KMS-11 (cell line): ENCODE results near the gene ERVV-1.

Experiments used
- H2AFZ ChIP-seq: fragments of 200-600 bp; sonication (generic); 2 replicates; pipeline ENCODE4 v1.6.1; 2016; ENCODE audit warnings: antibody characterized with exemption, mixed run types, low read depth
- H3K27ac ChIP-seq: fragments of 200-600 bp; sonication (generic); 2 replicates; pipeline ENCODE4 v1.6.1; 2016; ENCODE audit warnings: mild to moderate bottlenecking, mixed run types
- H3K27me3 ChIP-seq: fragments of 200-600 bp; sonication (generic); 2 replicates; pipeline ENCODE4 v1.6.1; 2017; ENCODE audit warnings: mild to moderate bottlenecking, low read depth, mixed run types, moderate library complexity; ENCODE audit not compliant: insufficient read depth
- H3K36me3 ChIP-seq: fragments of 200-600 bp; sonication (generic); 2 replicates; pipeline ENCODE4 v1.6.1; 2017; ENCODE audit warnings: mild to moderate bottlenecking, mixed run types; ENCODE audit not compliant: insufficient read depth
- H3K4me1 ChIP-seq: fragments of 200-600 bp; sonication (generic); 2 replicates; pipeline ENCODE4 v1.6.1; 2016; ENCODE audit warnings: mild to moderate bottlenecking, low read depth, mixed run types; ENCODE audit not compliant: poor library complexity, severe bottlenecking
- H3K4me2 ChIP-seq: fragments of 200-600 bp; sonication (generic); 2 replicates; pipeline ENCODE4 v1.7.0; 2016; ENCODE audit warnings: mild to moderate bottlenecking, mixed run types
- H3K4me3 ChIP-seq: fragments of 200-600 bp; sonication (generic); IDR thresholded peaks from 2 replicates; pipeline ENCODE4 v1.6.1; 2017; ENCODE audit warnings: low read depth, low read length, mixed read lengths; ENCODE audit not compliant: insufficient read depth
- H3K79me2 ChIP-seq: fragments of 200-600 bp; sonication (generic); 2 replicates; pipeline ENCODE4 v1.6.1; 2016; ENCODE audit warnings: low read depth, mixed run types; ENCODE audit not compliant: insufficient read depth
- H3K9ac ChIP-seq: fragments of 200-600 bp; sonication (generic); 2 replicates; pipeline ENCODE4 v1.6.1; 2016; ENCODE audit warnings: mild to moderate bottlenecking, mixed run types
- H4K20me1 ChIP-seq: fragments of 200-600 bp; sonication (generic); 2 replicates; pipeline ENCODE4 v1.6.1; 2016; ENCODE audit warnings: mild to moderate bottlenecking, mixed run types; ENCODE audit not compliant: insufficient read depth
- TF ChIP-seq, protein P1 (sequence below): fragments of 200-600 bp; sonication (generic); conservative IDR thresholded peaks from 2 replicates; pipeline ENCODE4 v1.6.1; 2017; ENCODE audit warnings: low read depth, mild to moderate bottlenecking, antibody characterized with exemption, low read length, moderate library complexity, mixed read lengths

ERVV-1 gene

DNA sequence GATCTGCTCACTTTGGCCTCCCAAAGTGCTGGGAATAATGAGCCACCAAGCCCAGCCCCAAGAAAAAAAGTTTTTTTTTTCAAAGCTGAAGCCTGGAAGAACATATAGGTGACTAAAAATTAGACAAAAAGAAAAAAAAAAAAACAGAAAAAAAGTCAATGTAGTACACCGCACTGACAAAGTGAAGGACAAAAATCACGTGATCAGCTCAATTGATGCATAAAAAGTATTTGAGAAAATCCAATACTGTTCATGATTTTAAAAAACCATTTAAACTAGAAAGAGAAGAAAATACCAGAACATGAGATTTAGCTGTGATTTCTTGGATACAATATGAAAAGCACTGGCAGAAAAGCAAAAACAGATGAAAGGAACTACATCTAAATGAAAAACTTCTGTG lies 20.3 kb downstream of the ERVV-1 start:
- H3K9ac ChIP-seq = no peak overlapping the region
- H3K36me3 ChIP-seq = no peaks in the 10 kb centered on the region
- H3K4me3 ChIP-seq = no peak overlapping the region
- no peaks in the 10 kb centered on the region for H3K79me2 ChIP-seq
- H3K27ac ChIP-seq = no peak overlapping the region
- H3K4me2 ChIP-seq = no peak overlapping the region
- H2AFZ ChIP-seq = no peak overlapping the region
- no peaks in the 10 kb centered on the region for H3K27me3 ChIP-seq
- TF ChIP-seq, protein P1, sequence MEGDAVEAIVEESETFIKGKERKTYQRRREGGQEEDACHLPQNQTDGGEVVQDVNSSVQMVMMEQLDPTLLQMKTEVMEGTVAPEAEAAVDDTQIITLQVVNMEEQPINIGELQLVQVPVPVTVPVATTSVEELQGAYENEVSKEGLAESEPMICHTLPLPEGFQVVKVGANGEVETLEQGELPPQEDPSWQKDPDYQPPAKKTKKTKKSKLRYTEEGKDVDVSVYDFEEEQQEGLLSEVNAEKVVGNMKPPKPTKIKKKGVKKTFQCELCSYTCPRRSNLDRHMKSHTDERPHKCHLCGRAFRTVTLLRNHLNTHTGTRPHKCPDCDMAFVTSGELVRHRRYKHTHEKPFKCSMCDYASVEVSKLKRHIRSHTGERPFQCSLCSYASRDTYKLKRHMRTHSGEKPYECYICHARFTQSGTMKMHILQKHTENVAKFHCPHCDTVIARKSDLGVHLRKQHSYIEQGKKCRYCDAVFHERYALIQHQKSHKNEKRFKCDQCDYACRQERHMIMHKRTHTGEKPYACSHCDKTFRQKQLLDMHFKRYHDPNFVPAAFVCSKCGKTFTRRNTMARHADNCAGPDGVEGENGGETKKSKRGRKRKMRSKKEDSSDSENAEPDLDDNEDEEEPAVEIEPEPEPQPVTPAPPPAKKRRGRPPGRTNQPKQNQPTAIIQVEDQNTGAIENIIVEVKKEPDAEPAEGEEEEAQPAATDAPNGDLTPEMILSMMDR = no peak
- no peaks in the 10 kb centered on the region for H4K20me1 ChIP-seq
- H3K4me1 ChIP-seq = no peaks in the 10 kb centered on the region

DNA sequence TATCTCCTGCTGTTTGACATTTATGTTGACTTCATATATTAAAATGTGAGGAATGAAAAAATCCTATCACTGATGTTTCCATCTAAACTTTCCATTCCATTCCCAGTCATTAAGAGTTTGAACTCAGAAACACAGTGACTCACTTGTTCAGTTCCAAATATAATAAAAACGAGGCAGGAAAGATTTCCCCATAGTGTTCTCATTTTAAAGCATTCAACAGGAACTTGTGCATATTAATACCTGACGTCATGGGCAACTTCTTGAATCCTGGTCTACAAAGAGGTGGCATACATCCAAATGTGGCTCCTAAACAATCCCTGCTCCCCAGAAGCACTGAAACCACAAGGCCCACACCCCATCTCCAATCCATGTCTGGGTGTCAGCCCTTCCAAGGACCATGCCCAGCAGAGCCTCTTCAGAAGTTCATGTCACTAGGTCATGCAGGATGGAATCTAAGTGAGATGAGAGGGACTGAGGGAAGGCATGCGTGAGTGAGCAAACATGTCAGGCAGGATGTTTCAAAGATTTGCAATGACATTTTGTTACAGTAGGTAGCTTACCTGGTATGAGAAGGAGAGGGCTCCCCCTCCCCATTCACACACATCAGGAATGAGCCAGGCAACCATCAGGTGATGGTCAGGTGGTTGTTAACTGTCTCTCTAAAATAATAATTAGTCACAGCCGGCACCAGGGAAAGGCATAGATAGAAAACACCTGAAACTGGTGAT lies 21.4 kb downstream of the ERVV-1 start:
- H3K79me2 ChIP-seq = no peaks in the 10 kb centered on the region
- H3K4me3 ChIP-seq = no peak overlapping the region
- TF ChIP-seq, protein P1 = no peak
- H2AFZ ChIP-seq = no peak overlapping the region
- no peak overlapping the region for H3K27ac ChIP-seq
- H3K27me3 ChIP-seq = no peaks in the 10 kb centered on the region
- H3K9ac ChIP-seq = no peak overlapping the region
- no peaks in the 10 kb centered on the region for H3K4me1 ChIP-seq
- no peaks in the 10 kb centered on the region for H3K36me3 ChIP-seq
- no peaks in the 10 kb centered on the region for H4K20me1 ChIP-seq
- H3K4me2 ChIP-seq = no peak overlapping the region

DNA sequence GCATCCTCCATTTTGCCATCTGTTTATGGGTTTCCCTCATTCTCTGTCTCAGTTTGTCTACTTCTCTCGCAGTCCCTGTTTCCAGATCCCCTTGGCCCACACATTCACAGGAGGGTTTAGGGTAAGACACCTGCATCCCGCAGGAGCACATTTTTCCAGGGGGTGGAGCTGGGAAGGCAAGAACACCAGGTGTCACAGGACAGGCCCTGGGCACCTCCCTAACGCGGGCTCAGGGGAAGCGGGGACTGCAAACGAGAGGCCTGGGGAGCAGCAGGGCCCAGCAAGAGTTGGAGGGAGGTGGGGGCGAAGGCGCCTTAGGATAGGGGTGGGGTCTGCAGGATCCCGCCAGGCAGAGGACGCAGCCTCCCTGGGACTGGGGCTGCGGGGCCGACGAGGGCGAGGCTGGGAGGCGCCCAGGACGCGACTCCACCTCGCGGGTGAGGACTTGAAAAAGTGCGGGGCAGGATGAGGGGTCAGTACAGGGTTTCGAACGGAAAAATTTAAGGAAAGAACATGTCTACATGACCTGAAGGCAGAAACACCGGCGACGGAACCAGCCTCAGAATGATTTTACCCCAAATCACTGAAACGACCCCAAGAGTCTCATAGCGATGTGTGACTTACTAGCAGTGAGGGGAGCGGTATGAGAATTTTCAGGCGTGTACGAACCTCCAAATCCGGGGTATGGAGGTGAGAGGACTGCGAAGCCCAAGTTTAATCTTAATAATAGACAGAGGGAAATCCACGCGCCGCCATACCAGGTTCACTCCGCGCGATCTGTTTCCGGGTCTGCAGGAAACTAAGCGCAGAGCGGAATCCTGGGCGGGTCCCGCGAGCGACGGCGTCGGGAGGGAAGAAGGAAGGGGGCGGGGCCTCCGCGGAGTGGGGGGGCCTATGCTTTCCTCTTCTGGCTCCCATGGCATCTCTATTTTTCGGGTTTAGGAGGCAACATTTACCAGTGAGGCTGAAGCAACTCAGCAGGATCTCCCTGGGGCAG lies 23.7 kb downstream of the ERVV-1 start:
- H3K27ac ChIP-seq = no peak overlapping the region
- H3K4me2 ChIP-seq = no peak overlapping the region
- TF ChIP-seq, protein P1 = no peak
- no peaks in the 10 kb centered on the region for H4K20me1 ChIP-seq
- no peaks in the 10 kb centered on the region for H3K36me3 ChIP-seq
- no peak overlapping the region for H3K4me3 ChIP-seq
- no peaks in the 10 kb centered on the region for H3K27me3 ChIP-seq
- H2AFZ ChIP-seq = no peak overlapping the region
- no peaks in the 10 kb centered on the region for H3K79me2 ChIP-seq
- no peaks in the 10 kb centered on the region for H3K4me1 ChIP-seq
- H3K9ac ChIP-seq = no peak overlapping the region

DNA sequence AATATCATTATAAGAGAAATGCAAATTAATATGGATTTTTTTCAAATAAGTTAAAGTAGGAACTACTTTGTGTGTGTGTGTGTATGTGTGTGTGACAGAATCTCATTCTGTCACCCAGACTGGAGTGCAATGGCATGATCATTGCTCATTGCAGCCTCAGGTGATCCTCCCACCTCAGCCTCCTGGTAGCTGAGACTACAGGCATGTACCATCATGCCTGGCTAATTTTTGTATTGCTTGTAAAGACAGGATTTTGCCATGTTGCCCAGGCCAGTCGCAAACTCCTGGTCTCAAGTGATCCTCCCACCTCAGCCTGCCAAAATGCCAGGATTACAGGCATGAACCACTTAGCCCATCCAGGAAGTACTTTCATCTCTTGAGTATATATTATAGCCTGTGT lies 27.6 kb downstream of the ERVV-1 start:
- TF ChIP-seq, protein P1 = no peak
- Histone ChIP-seq H3K79me2 (no peaks in the 10 kb centered on the region), H3K4me3 (no peak overlapping the region), H3K27ac (no peak overlapping the region), H3K27me3 (no peaks in the 10 kb centered on the region), H3K9ac (no peak overlapping the region), H4K20me1 (no peaks in the 10 kb centered on the region), H2AFZ (no peak overlapping the region), H3K36me3 (no peaks in the 10 kb centered on the region), H3K4me2 (no peak overlapping the region), H3K4me1 (no peaks in the 10 kb centered on the region)
